Keratinocyte (primary cell): Measurements from ENCODE around the gene MLPH. TPM values are rescaled to one million over a fixed set of nuclear protein-coding genes. Genes with fewer than 3 reads are reported as not detected.

Experiments used
- DNase-seq: peaks from one replicate; pipeline ENCODE4 v3.0.0-alpha.2; 2011; ENCODE audit warnings: low read depth, missing footprints, low spot score
- FAIRE-seq: peaks from 2 replicates; lab custom pipeline; 2011; peaks lifted over from hg19 to GRCh38; lab: Jason Lieb, UNC
- H2AFZ ChIP-seq: 2 replicates; pipeline ENCODE4 v1.6.0; 2012; ENCODE audit warnings: low read length, control low read depth, inconsistent platforms; ENCODE audit not compliant: control insufficient read depth
- H3K27ac ChIP-seq: 2 replicates; pipeline ENCODE4 v1.5.1; 2011; ENCODE audit warnings: low read length; ENCODE audit not compliant: control insufficient read depth, insufficient read depth
- H3K27me3 ChIP-seq: 3 replicates; pipeline ENCODE4 v1.6.0; 2011; ENCODE audit warnings: low read length; ENCODE audit not compliant: control insufficient read depth, insufficient read depth; ENCODE audit errors: extremely low read depth
- H3K36me3 ChIP-seq, 2 experiments: 2 replicates in 1 of 2; 3 replicates in 1 of 2; pipeline ENCODE4 v1.5.1; 2011; ENCODE audit warnings: low read length in 2 of 2, mild to moderate bottlenecking in 1 of 2; ENCODE audit not compliant: control insufficient read depth in 2 of 2, insufficient read depth in 2 of 2; ENCODE audit errors: extremely low read depth in 1 of 2
- H3K4me1 ChIP-seq: 3 replicates; pipeline ENCODE4 v1.5.1; 2011; ENCODE audit warnings: low read length; ENCODE audit not compliant: control insufficient read depth, insufficient read depth; ENCODE audit errors: extremely low read depth
- H3K4me2 ChIP-seq: 3 replicates; pipeline ENCODE4 v1.6.0; 2011; ENCODE audit warnings: low read depth, low read length; ENCODE audit not compliant: control insufficient read depth, insufficient read depth; ENCODE audit errors: extremely low read depth
- H3K4me3 ChIP-seq, 3 experiments: fragments of 200-600 bp in 1 of 3; sonication (generic) in 1 of 3; 2 replicates in 2 of 3; 3 replicates in 1 of 3; pipeline ENCODE4 v1.5.1; 2011 to 2016; ENCODE audit warnings: low read length in 3 of 3, mild to moderate bottlenecking in 3 of 3, control low read depth in 2 of 3, inconsistent platforms in 1 of 3, low read depth in 1 of 3, mixed read lengths in 1 of 3, mixed run types in 1 of 3, moderate library complexity in 1 of 3; ENCODE audit not compliant: control insufficient read depth in 2 of 3, insufficient read depth in 2 of 3; ENCODE audit errors: extremely low read depth in 1 of 3
- H3K79me2 ChIP-seq: 2 replicates; pipeline ENCODE4 v1.6.0; 2012; ENCODE audit warnings: low read length; ENCODE audit not compliant: control insufficient read depth, insufficient read depth
- H3K9ac ChIP-seq: 3 replicates; pipeline ENCODE4 v1.6.0; 2011; ENCODE audit warnings: low read length; ENCODE audit not compliant: control insufficient read depth, insufficient read depth; ENCODE audit errors: extremely low read depth
- H3K9me1 ChIP-seq: 3 replicates; pipeline ENCODE4 v1.6.0; 2011; ENCODE audit warnings: low read length; ENCODE audit not compliant: control insufficient read depth, insufficient read depth; ENCODE audit errors: extremely low read depth
- H3K9me3 ChIP-seq: 2 replicates; pipeline ENCODE4 v1.5.1; 2012; ENCODE audit warnings: low read depth, low read length; ENCODE audit not compliant: control insufficient read depth
- H4K20me1 ChIP-seq: 3 replicates; pipeline ENCODE4 v1.6.0; 2011; ENCODE audit warnings: low read length; ENCODE audit not compliant: control insufficient read depth, insufficient read depth; ENCODE audit errors: extremely low read depth
- CTCF ChIP-seq, 3 experiments: IDR thresholded peaks in 1 of 3; conservative IDR thresholded peaks in 1 of 3; optimal IDR thresholded peaks in 1 of 3; 2 replicates in 2 of 3; 3 replicates in 1 of 3; pipeline versions ENCODE3 to v1.5.1; 2011; ENCODE audit warnings: low read length in 3 of 3, mild to moderate bottlenecking in 3 of 3, moderate library complexity in 2 of 3, control low read depth in 1 of 3, inconsistent platforms in 1 of 3; ENCODE audit not compliant: insufficient read depth in 2 of 3; ENCODE audit errors: extremely low read depth in 1 of 3
- EZH2 ChIP-seq: IDR thresholded peaks from one replicate; pipeline ENCODE4 v1.6.1; 2012; ENCODE audit warnings: inconsistent platforms, mild to moderate bottlenecking, low read length, moderate library complexity
- dilution Hi-C: fragments of 300-500 bp; cut with MboI; formaldehyde crosslinking; loops from one replicate; pipeline ENCODE4 v1.7.0; 2020; ENCODE audit warnings: low sequenced_read_pairs; ENCODE audit not compliant: extremely low pct_ligation_motif_present
- polyA plus RNA-seq, 5 experiments: library from polyadenylated mRNA; depleted of rRNA in 3 of 5; stranded (reverse) in 3 of 5; stranded (forward) in 1 of 5; unstranded in 1 of 5; fragments of >200 nt; gene quantifications; 1 replicate in 1 of 5; 2 replicates in 3 of 5; 3 replicates in 1 of 5; pipeline versions ENCODE4 v1.2.1 to v1.2.3, GENCODE V29; 2011 to 2012; ENCODE audit warnings: missing spikeins in 2 of 5, low read depth in 1 of 5, low replicate concordance in 1 of 5

MLPH gene
- polyA plus RNA-seq, 1 donor (not counting 4 experiments of a cell fraction or from before 2014, with no cell fraction given) = 0.67 TPM

DNA sequence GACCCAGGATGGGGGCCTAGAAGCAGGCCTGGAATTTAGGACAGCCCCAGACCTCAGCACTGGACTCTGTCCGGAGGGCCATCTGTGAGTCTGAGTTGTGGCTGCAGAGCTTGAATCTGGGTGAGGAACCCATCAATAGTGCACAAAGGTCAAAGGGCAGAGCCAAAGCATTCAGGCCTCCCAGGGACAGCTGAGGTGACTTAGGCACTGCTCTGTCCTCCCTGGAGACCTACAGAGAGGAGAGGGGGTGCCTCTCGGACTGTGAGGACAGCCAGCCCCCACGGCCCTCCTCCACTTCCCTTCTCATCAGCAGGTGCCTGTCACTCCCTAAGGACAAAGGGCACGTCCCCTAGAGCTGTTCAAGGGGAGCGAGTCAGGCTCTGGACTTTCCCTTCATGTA is 54.2 kb downstream of the MLPH start:
- no peak overlapping the region for H3K27ac ChIP-seq
- dilution Hi-C loops = no loop called here
- H3K79me2 ChIP-seq = no peaks in the 10 kb centered on the region
- H3K36me3 ChIP-seq = no peaks in the 10 kb centered on the region
- H3K9ac ChIP-seq = no peak overlapping the region
- H3K4me1 ChIP-seq = peaks cover 5% of the 10 kb centered on the region
- H4K20me1 ChIP-seq = no peaks in the 10 kb centered on the region
- peaks cover 3% of the 10 kb centered on the region for H3K9me1 ChIP-seq
- H3K4me3 ChIP-seq = no peak overlapping the region
- no peaks in the 10 kb centered on the region for H3K27me3 ChIP-seq
- no peak overlapping the region for H3K4me2 ChIP-seq
- no peak for FAIRE-seq
- H2AFZ ChIP-seq = no peak overlapping the region
- DNase-seq = no peak
- no peaks in the 10 kb centered on the region for H3K9me3 ChIP-seq
- TF ChIP-seq CTCF (optimal IDR thresholded peaks at IDR 0.05 in 1 of 3, IDR thresholded peaks at IDR 0.05 in 1 of 3, conservative IDR thresholded peaks at IDR 0.05 in 1 of 3; ENCODE audit: extremely low read depth in 1 of 3, insufficient read depth in 2 of 3, low read length in 3 of 3) (no peak), EZH2 (no peak)

GRCh38 chr2:237542001-237542704 is 55.1 kb downstream of the MLPH start:
- no peaks in the 10 kb centered on the region for H3K36me3 ChIP-seq
- no peak for TF ChIP-seq EZH2
- TF ChIP-seq CTCF (optimal IDR thresholded peaks at IDR 0.05 in 1 of 3, IDR thresholded peaks at IDR 0.05 in 1 of 3, conservative IDR thresholded peaks at IDR 0.05 in 1 of 3; ENCODE audit: extremely low read depth in 1 of 3, insufficient read depth in 2 of 3, low read length in 3 of 3) = no peak
- no peaks in the 10 kb centered on the region for H4K20me1 ChIP-seq
- no peaks in the 10 kb centered on the region for H3K9me3 ChIP-seq
- H3K27me3 ChIP-seq = no peaks in the 10 kb centered on the region
- FAIRE-seq (no peak), DNase-seq (no peak)
- H3K9ac ChIP-seq = no peak overlapping the region
- dilution Hi-C loops = no loop called here
- H3K9me1 ChIP-seq = peaks cover 3% of the 10 kb centered on the region
- H3K4me1 ChIP-seq = peaks cover 5% of the 10 kb centered on the region
- H3K4me2 ChIP-seq = no peak overlapping the region
- H3K27ac ChIP-seq = no peak overlapping the region
- H2AFZ ChIP-seq = no peak overlapping the region
- no peak overlapping the region for H3K4me3 ChIP-seq
- no peaks in the 10 kb centered on the region for H3K79me2 ChIP-seq
